Measurements from ENCODE around the gene FARS2. TPM values are rescaled to one million over a fixed set of nuclear protein-coding genes. Genes with fewer than 3 reads are reported as not detected.

The FARS2 gene
- total RNA-seq, 1 donor from 2014 or later, result 21.9 TPM

DNA sequence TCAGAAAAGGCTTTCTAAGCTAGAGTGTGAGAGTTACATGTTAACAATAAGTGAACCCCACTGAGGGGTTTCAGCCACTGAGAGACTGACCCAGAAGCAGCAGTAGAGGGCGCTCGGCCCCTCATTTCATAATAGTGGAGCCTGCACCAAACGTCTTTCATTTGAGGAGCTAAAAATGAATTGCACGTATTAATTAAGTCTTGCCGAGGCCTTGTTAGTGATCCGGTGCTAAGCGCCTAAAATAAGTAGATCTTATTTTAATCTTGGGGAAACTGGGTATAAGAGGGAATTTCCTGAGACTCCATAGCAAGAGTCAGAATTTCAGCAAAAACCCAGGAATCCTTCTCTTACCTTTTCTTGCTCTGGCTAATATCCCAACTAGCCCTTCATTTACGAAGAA, 209.7 kb downstream of the FARS2 start:
- TF ChIP-seq, protein P1, sequence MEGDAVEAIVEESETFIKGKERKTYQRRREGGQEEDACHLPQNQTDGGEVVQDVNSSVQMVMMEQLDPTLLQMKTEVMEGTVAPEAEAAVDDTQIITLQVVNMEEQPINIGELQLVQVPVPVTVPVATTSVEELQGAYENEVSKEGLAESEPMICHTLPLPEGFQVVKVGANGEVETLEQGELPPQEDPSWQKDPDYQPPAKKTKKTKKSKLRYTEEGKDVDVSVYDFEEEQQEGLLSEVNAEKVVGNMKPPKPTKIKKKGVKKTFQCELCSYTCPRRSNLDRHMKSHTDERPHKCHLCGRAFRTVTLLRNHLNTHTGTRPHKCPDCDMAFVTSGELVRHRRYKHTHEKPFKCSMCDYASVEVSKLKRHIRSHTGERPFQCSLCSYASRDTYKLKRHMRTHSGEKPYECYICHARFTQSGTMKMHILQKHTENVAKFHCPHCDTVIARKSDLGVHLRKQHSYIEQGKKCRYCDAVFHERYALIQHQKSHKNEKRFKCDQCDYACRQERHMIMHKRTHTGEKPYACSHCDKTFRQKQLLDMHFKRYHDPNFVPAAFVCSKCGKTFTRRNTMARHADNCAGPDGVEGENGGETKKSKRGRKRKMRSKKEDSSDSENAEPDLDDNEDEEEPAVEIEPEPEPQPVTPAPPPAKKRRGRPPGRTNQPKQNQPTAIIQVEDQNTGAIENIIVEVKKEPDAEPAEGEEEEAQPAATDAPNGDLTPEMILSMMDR (conservative IDR thresholded peaks at IDR 0.05), result peak; percentile 90
- peaks cover 6% of the 10 kb centered on the region for H3K4me1 Mint-ChIP-seq (ENCODE audit: unreplicated experiment)
- H3K27me3 Mint-ChIP-seq, result no peaks in the 10 kb centered on the region
- no peak for DNase-seq (ENCODE audit: extremely low spot score, unreplicated experiment)
- no peak overlapping the region for H3K4me3 Mint-ChIP-seq
- no peaks in the 10 kb centered on the region for H3K36me3 Mint-ChIP-seq
- H3K9me3 Mint-ChIP-seq, result no peaks in the 10 kb centered on the region
- no peak overlapping the region for H3K27ac Mint-ChIP-seq

DNA sequence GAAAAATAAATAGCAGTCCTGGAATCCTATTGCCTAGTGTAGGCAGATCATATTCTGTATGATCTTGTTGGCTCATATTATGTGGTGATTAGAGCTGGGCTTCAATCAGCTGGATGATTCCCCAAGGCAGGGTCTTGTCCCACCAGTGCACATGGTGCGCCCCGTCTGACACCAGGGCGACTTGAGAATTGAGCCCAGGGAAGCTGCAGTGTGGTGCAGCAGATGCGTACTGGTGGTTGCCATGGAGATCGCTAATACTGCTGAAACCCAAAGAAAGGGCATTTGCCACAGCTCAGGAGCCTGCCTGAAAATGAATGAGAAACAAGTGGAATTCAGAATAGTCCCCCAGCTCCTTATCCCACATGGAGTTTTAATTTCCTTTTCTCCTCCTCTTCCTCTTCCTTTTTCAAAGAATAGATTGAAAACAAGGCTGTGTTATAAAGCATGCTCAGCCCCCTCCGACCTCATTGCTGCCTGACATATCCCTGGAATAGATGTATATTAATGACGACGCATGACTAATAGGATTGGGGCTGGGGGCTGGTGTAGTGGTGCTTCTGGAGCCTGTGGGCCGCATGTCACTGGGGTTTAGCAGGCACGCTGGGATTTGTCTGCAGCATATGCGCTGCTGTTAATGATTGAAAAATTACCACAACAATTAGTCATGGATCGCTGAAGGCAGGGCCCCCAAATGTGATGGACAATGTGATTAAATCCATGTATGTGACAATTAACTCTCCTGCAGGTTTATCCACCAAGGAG, 210.5 kb downstream of the FARS2 start:
- no peaks in the 10 kb centered on the region for H3K27me3 Mint-ChIP-seq
- peaks cover 6% of the 10 kb centered on the region for H3K4me1 Mint-ChIP-seq (ENCODE audit: unreplicated experiment)
- H3K9me3 Mint-ChIP-seq, result no peaks in the 10 kb centered on the region
- H3K27ac Mint-ChIP-seq, result no peak overlapping the region
- H3K4me3 Mint-ChIP-seq, result no peak overlapping the region
- no peak for DNase-seq (ENCODE audit: extremely low spot score, unreplicated experiment)
- no peaks in the 10 kb centered on the region for H3K36me3 Mint-ChIP-seq
- TF ChIP-seq, protein P1 (conservative IDR thresholded peaks at IDR 0.05), result no peak

DNA sequence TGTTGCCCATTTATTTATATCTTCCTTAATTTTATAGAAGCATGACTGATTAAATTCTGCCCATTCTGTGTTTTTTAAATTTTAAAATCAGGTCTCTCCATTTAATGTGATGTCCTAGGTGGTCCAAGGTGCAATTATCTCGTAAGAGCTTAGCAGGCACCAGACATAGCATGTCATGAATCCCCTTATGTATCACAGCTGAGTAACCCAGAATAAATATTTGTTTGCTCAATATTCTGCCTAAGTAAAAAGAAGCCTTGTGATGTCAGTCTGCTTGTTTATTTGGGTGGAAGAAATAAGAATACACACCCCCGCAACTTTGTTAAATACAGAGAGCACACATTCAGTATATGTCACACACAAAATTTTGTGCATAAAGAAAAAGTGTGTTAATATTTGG, 211.3 kb downstream of the FARS2 start:
- TF ChIP-seq, protein P1 (conservative IDR thresholded peaks at IDR 0.05), result no peak
- H3K4me1 Mint-ChIP-seq (ENCODE audit: unreplicated experiment), result peaks cover 6% of the 10 kb centered on the region
- H3K27ac Mint-ChIP-seq, result no peak overlapping the region
- no peaks in the 10 kb centered on the region for H3K9me3 Mint-ChIP-seq
- DNase-seq (ENCODE audit: extremely low spot score, unreplicated experiment), result no peak
- H3K36me3 Mint-ChIP-seq, result no peaks in the 10 kb centered on the region
- H3K27me3 Mint-ChIP-seq, result no peaks in the 10 kb centered on the region
- H3K4me3 Mint-ChIP-seq, result no peak overlapping the region

DNA sequence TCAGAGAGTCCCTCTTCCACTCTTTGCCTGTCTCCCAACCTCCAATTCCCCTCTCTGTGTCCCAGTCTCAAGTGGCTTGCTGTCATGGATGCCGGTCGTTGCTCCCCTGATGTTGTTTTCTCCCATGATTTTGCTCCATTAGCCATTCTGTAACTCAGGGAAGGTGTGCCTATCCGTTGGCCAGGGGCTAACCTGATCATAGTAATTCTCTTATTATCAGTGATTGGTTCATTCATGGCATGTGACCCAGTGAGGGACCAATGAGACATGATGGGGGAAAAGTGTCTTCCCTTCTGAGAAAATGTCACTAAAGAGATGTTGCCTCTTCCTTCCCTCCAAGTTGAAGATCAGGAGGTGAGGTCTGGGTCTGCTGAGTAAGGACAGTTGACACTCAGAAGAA, 214.5 kb downstream of the FARS2 start:
- Mint-ChIP-seq H3K27ac (no peak overlapping the region), H3K27me3 (no peaks in the 10 kb centered on the region), H3K36me3 (no peaks in the 10 kb centered on the region), H3K9me3 (no peaks in the 10 kb centered on the region), H3K4me1 (ENCODE audit: unreplicated experiment) (no peaks in the 10 kb centered on the region), H3K4me3 (no peak overlapping the region)
- DNase-seq (ENCODE audit: extremely low spot score, unreplicated experiment), result no peak
- TF ChIP-seq, protein P1 (conservative IDR thresholded peaks at IDR 0.05), result no peak

DNA sequence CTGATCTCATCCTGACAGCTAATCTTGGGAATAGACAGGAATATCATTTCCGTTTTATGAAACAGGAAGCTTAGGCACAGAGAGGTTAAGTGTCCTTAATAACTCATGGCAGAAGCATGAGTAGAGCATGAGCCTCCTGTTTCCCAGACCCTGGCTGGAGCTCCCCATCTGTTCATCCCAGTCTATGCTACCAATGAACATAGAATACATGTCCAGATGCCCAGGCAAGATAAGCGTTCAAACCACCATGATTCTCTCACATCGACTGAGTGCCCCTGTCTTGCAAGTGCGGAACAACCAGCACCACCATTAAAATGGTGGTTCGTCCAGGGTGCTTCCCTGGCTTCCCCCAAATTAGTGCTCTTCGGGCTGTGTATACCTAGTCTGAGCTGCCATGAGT, 217.1 kb downstream of the FARS2 start:
- no peak for DNase-seq (ENCODE audit: extremely low spot score, unreplicated experiment)
- no peak overlapping the region for H3K27ac Mint-ChIP-seq
- no peaks in the 10 kb centered on the region for H3K27me3 Mint-ChIP-seq
- no peaks in the 10 kb centered on the region for H3K36me3 Mint-ChIP-seq
- H3K4me3 Mint-ChIP-seq, result no peak overlapping the region
- H3K9me3 Mint-ChIP-seq, result no peaks in the 10 kb centered on the region
- H3K4me1 Mint-ChIP-seq (ENCODE audit: unreplicated experiment), result no peaks in the 10 kb centered on the region
- TF ChIP-seq, protein P1 (conservative IDR thresholded peaks at IDR 0.05), result no peak
